IPS-15b (cell line): ENCODE measurements around the gene CTDSP2.

Experiments used
- H3K27me3 ChIP-seq: one replicate; pipeline ENCODE4 v1.6.1; 2013; ENCODE audit warnings: low read length; ENCODE audit not compliant: control insufficient read depth, insufficient read depth
- H3K36me3 ChIP-seq: one replicate; pipeline ENCODE4 v1.6.1; 2013; ENCODE audit warnings: low read length; ENCODE audit not compliant: control insufficient read depth, insufficient read depth
- H3K4me1 ChIP-seq: one replicate; pipeline ENCODE4 v1.6.1; 2013; ENCODE audit warnings: mild to moderate bottlenecking, low read length; ENCODE audit not compliant: control insufficient read depth, insufficient read depth
- H3K4me3 ChIP-seq: one replicate; pipeline ENCODE4 v1.5.1; 2013; ENCODE audit warnings: low read depth, low read length
- H3K9ac ChIP-seq: one replicate; pipeline ENCODE4 v1.6.1; 2013; ENCODE audit warnings: low read depth, mild to moderate bottlenecking, low read length
- H3K9me3 ChIP-seq: one replicate; pipeline ENCODE4 v1.6.1; 2013; ENCODE audit warnings: mild to moderate bottlenecking, low read length; ENCODE audit not compliant: control insufficient read depth, insufficient read depth

CTDSP2 gene

DNA sequence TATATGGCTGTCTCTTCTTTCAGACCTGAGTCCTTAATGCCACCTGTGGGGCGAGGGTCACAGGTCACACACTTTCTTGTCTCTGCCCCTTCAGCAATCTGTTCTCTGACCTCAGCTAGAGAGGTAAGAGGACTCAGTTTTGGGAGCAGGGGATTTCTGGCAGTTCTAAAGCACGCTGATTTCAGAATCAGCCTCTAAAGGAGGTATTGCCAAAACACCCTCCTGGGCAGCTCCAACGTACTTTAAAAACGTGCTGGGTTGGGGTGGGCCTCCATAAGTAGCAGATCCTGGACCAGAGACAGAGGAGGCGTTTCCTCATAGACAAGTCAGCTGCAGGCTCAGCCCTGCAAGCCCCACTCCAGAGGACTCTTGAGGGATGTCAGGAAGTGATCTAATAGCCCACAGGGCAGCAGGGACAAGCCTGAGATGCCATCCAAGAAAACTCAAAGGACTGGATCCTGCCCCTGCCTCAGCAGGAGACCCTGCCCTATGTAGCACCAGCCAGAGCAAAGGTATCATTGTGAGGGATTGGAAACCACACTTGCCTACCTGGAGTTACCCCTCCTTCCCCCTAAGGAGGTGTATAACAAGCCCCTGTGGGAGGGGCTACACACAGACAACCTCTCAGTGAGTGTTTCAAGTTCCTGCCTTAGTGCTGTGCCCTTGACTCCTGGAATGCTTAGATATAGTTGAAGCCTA lies 8.5 kb downstream of the CTDSP2 start:
- no peak overlapping the region for H3K9ac ChIP-seq
- H3K36me3 ChIP-seq, result no peaks in the 10 kb centered on the region
- no peak overlapping the region for H3K4me3 ChIP-seq
- H3K4me1 ChIP-seq, result peaks cover 62% of the 10 kb centered on the region
- no peaks in the 10 kb centered on the region for H3K27me3 ChIP-seq
- no peaks in the 10 kb centered on the region for H3K9me3 ChIP-seq

- H3K9ac ChIP-seq, result no peak overlapping the region
- no peaks in the 10 kb centered on the region for H3K27me3 ChIP-seq
- H3K4me1 ChIP-seq, result peaks cover 51% of the 10 kb centered on the region
- H3K4me3 ChIP-seq, result peak overlapping the region; percentile 16
- no peaks in the 10 kb centered on the region for H3K36me3 ChIP-seq
- no peaks in the 10 kb centered on the region for H3K9me3 ChIP-seq
These were observed 9.8 kb downstream of the CTDSP2 start for GRCh38 chr12:57836442-57837375.

- H3K4me3 ChIP-seq, result no peak overlapping the region
- H3K9me3 ChIP-seq, result no peaks in the 10 kb centered on the region
- no peaks in the 10 kb centered on the region for H3K36me3 ChIP-seq
- H3K9ac ChIP-seq, result no peak overlapping the region
- peaks cover 41% of the 10 kb centered on the region for H3K4me1 ChIP-seq
- H3K27me3 ChIP-seq, result no peaks in the 10 kb centered on the region
These were observed 10.9 kb downstream of the CTDSP2 start for GRCh38 chr12:57835366-57836288.

GRCh38 chr12:57834086-57834876 lies 12.2 kb downstream of the CTDSP2 start:
- no peaks in the 10 kb centered on the region for H3K27me3 ChIP-seq
- peaks cover 2% of the 10 kb centered on the region for H3K36me3 ChIP-seq
- no peak overlapping the region for H3K4me3 ChIP-seq
- H3K4me1 ChIP-seq, result peaks cover 40% of the 10 kb centered on the region
- H3K9ac ChIP-seq, result no peak overlapping the region
- H3K9me3 ChIP-seq, result no peaks in the 10 kb centered on the region

GRCh38 chr12:57833672-57834071 lies 12.9 kb downstream of the CTDSP2 start:
- no peak overlapping the region for H3K4me3 ChIP-seq
- H3K36me3 ChIP-seq, result peaks cover 7% of the 10 kb centered on the region
- no peak overlapping the region for H3K9ac ChIP-seq
- no peaks in the 10 kb centered on the region for H3K27me3 ChIP-seq
- peaks cover 40% of the 10 kb centered on the region for H3K4me1 ChIP-seq
- H3K9me3 ChIP-seq, result no peaks in the 10 kb centered on the region

- Histone ChIP-seq H3K27me3 (no peaks in the 10 kb centered on the region), H3K4me1 (peaks cover 34% of the 10 kb centered on the region), H3K9ac (no peak overlapping the region), H3K4me3 (no peak overlapping the region), H3K9me3 (no peaks in the 10 kb centered on the region), H3K36me3 (peaks cover 13% of the 10 kb centered on the region)
These were observed 13.6 kb downstream of the CTDSP2 start for GRCh38 chr12:57832966-57833365.

DNA sequence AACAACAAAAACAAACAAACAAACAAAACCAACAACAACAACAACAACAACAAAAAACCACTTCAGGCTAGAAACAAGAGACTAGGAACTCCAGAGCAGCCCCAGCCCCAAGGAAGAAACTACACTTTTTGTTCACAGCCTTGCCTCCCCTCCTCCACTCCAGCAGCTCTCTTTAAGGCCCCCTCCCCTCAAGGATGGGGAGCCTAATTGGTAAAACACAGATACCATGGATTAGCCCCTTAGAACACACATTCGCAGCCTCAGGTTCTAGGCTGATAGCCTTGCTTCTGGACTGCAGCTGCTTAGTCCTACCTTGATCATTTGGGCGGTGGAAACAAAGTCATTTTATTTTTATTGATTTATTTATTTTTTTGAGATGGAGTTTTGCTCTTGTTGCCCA lies 16.1 kb downstream of the CTDSP2 start:
- Histone ChIP-seq H3K4me1 (peaks cover 15% of the 10 kb centered on the region), H3K9ac (no peak overlapping the region), H3K36me3 (peaks cover 36% of the 10 kb centered on the region), H3K27me3 (no peaks in the 10 kb centered on the region), H3K9me3 (no peaks in the 10 kb centered on the region), H3K4me3 (no peak overlapping the region)

GRCh38 chr12:57829025-57829777 lies 17.3 kb downstream of the CTDSP2 start:
- Histone ChIP-seq H3K27me3 (no peaks in the 10 kb centered on the region), H3K4me1 (peaks cover 12% of the 10 kb centered on the region), H3K36me3 (peaks cover 44% of the 10 kb centered on the region), H3K9ac (no peak overlapping the region), H3K9me3 (no peaks in the 10 kb centered on the region), H3K4me3 (no peak overlapping the region)

DNA sequence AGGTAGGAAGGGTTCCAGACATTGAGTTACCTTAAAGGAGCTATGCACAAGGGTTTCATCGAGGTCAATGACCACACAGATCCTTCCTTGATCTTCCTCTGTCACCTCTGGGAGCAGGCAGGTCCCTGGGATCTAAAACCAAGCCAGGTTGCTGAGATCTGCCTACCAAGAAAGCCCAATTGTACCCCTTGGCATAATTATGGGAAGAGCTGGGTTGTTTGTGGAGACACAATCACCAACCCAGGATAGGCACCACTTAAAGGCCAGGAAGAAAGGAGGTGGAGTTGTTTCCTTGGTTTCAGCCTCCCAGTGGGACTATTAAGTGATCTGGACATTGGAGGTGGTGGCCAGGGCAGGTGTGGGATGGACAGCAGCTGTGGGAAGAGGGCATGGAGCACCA lies 19.6 kb downstream of the CTDSP2 start:
- no peaks in the 10 kb centered on the region for H3K27me3 ChIP-seq
- H3K4me1 ChIP-seq, result peaks cover 2% of the 10 kb centered on the region
- H3K9ac ChIP-seq, result no peak overlapping the region
- H3K9me3 ChIP-seq, result no peaks in the 10 kb centered on the region
- no peak overlapping the region for H3K4me3 ChIP-seq
- peaks cover 66% of the 10 kb centered on the region for H3K36me3 ChIP-seq

DNA sequence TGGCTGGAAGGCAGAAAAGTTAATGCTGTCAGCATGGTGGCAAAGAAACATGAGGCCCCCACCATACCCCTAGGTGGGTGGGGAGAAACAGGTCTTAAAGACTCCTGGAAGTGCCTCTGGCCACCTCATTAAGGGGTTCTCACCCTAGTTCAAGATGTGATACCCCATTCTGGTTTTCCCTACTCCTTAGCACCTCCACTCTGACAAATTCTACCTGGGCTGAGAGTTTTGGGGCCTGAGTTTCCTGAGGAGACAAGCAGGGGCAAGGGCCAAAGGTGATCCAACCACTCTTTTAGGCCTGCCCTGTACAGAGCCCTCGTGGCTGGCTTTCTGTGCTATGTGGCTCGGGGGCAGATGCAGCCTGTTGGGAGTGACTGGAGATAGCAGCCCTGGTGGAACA lies 20.1 kb downstream of the CTDSP2 start:
- H3K36me3 ChIP-seq, result peaks cover 66% of the 10 kb centered on the region

More for the DNA sequence above, 20.1 kb downstream of the CTDSP2 start:
- H3K27me3 ChIP-seq, result no peaks in the 10 kb centered on the region
- no peak overlapping the region for H3K4me3 ChIP-seq
- H3K9ac ChIP-seq, result no peak overlapping the region
- H3K9me3 ChIP-seq, result no peaks in the 10 kb centered on the region
- H3K4me1 ChIP-seq, result peaks cover 2% of the 10 kb centered on the region
